ENCODE measurements around the gene ACKR3.

ACKR3 gene

GRCh38 chr2:236568068-236568921 is 1.3 kb upstream of the ACKR3 start:
- peak; percentile 82 for DNase-seq

DNA sequence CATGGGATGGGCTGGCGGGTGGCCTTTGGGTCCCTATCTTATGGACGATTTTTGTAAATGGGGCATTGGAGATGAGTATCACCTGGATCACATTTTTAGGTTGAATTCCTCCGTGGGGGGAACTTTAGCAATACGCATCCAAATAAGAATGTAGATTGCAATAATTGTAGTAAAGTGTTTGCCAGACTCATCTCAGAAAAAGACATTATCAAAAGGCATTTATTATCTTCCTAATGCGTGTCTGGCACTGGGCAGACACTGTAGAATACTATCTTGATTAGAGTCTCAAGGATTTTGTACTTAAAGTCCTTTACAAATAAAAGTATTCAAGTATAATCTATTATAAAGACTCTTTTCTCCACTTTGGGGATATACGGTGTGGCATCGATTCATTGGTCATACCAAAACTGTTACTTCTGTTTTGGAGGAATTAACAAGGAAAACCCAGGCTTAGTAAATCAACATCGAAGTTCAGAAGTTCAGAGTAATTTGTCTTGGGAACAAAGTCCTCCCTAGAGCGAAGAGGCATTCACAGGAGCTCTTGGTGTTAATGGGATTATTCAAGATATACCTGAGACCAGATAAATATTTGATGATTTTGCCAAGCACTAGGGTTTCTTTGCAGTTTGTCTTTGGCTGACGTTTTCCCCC is 578 bp upstream of the ACKR3 start:
- DNase-seq, result no peak

DNA sequence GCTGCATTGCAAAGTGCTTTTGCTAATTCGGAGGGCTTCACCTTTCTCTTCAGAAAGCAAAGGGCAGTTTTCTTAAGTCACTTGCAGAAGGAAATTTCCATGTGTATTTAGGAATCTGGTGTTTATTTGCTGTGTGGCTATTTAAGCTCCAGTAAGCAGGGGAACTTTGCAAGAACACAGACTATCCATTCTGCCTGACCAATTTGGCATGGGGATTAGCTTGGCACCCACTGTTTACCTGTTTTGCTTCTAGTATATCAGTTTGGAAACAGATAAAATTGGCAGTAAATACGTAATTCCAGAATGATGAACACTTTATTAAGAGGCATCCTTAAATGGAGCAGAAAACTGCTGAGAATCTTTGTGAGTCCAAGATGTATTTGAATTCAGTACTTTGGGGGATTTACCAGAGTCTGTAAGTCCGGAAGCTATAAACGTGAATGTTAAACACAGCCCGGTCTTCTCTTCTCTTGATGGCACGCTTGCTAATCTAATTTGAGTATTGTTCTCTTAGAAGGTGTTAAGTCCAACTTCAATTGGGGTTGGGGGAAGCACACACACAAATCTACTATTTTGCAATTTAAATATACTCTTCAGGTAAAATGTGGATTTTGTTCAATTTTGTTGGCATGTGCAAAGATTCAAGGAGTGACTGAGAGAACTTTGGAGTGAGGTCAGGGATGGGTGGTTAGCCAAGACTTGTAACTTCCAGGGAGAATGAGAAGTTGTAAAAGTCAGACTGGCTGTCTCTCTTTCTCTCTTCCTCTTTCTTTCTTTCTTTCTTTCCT is 650 bp downstream of the ACKR3 start:
- no peak for DNase-seq

- no peak for DNase-seq
These were observed 1.5 kb downstream of the ACKR3 start for GRCh38 chr2:236571145-236571544.

GRCh38 chr2:236572482-236572881 is 2.9 kb downstream of the ACKR3 start:
- DNase-seq, result no peak

- no peak for DNase-seq
These were observed 3.7 kb downstream of the ACKR3 start for GRCh38 chr2:236573066-236573929.

DNA sequence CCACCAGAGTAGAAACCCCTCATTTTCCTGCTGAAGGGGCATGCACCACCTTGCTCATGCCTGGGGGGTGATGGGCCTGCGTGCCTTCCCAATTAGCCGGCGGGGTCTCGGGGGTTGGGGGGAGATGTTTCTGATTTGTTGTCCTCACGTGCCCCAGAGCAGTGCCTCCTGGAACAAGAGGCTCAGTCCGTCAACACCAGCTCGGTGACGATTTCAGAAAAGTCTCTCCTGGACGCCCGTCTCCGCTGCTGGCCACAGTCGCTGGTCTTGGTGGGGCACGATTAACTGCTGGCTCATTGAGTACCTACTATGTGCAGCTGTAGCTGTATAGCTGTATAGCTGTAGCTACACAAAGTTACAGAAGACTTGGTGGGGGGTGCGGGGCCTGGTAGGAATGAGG is 4.4 kb downstream of the ACKR3 start:
- DNase-seq, result no peak

DNA sequence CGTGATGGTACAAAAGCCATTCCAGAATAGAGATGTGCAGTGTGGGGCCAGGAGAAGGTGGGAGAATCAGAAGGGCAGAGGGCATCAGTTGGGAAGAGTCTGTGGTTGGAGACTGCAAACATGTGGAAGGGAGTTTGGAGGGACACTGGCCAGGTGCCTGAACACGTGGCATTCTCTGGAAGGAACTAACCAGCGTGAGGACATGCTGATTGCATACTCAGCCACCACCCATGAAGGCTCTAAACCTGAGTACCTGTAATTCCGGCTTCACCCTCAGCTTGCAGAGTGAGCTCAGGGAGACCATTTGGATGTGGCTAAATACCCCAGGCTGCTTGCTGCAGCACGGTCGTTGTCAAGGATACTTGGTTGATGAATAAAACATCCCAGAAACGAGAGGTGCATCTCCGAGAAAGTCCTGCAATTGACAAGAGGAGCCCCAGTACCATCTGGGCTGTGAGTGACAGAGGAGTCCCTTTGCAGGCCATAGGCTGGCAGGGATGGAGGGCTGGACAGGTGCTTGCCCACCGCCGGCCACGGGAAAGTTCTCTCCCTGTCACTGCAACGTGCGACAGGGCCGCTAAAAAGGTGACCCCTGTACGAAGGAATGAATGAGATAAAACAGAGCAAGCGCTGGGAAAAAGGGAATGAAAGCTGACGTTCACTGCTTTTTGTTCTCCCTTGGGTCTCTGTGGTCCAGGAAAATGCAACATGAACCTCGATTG is 5.0 kb downstream of the ACKR3 start:
- no peak for DNase-seq

- no peak for DNase-seq
These were observed 5.9 kb downstream of the ACKR3 start for GRCh38 chr2:236575510-236575909.

DNA sequence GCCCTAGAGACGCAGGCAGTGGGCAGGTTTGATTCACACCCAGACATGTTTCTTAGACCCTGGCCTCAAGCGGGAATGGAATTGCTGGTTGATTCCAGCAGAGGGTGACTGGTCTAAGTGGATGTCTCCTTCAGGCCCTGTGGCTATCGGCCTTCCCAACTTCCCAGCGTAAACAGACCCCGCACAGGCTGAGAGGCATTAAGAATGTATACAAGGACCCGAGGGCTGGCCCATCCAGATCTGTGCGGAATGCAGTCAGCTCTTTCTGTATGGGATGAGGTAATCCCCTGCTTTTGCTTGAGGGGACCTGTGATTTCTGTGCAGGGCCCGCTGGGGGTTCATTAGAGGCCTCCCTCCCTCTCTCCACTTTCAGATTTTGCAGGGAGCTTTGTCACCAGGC is 6.5 kb downstream of the ACKR3 start:
- no peak for DNase-seq

DNA sequence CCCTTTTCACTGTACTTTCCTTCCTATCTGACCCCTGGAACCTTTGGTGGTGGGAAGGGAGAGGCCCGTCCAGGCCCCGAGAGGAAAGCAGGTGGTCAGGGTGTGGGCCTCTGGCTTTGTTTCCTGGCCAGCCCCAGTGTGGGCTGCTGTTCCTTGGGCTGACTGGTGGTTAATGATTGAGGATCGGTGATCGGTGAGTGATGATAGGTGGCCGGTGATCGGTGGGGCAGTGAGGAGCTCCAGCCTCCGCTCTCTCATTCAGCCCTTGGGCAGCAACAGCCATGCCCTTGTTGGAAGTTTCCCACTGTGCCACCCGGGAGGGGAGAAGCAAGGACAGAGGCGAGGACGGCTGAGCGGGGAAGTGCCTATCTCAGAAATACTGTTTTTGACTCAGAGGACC is 7.3 kb downstream of the ACKR3 start:
- DNase-seq, result no peak

GRCh38 chr2:236577481-236578410 is 8.1 kb downstream of the ACKR3 start:
- no peak for DNase-seq

DNA sequence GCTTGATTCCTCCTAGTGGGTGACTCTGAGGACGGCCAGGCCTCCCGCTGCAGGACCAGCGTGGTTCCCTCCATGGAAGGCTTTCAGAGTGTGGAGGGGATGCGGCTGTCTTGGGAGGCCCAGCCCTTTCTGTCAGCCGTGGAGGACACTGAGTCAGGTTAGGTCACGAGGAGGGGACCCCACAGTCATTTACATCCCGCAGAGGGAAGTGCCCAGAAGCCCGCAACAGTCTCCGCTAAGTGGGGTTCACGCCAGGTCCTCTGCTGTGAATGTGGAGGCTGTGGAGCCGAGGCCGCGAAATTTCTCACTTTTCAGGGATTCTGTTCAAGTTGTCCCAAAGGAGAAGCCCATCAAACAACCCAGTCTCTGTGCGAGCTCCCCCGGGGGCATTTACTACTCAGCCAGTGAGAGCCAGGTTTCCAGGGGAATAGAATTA is 8.8 kb downstream of the ACKR3 start:
- no peak for DNase-seq

DNA sequence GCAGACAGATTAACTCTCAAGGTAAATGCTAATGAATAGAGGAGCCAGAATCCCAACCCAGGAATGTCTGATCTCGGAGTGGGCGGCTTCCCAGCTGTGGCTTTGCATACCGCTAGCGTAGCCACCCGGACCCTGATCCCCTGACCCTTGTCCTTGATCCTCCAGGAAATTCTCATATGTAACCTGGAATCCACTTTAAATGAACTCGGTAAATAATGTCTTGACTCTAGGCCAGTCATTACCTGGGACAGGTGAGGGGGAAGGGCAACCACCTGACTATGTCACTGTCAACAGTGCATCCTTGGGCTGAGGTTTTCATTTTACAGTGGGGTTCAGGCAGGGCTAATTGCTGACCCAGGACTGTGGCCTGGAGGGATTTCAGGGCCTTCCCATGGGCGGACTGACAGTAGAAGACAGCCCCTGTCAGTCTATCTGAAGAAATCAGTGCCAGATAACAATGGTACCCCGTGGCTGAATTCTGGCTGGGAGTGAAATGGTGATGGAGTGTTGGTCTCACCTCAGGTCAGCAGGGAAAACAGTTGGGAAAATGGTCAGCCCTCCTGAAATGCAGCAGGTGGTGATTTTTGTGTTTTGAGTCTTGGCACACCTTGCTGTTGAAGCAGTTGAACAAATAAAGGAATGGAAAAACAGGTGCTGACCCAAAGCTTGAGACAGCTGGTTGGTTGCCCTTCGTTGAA is 9.6 kb downstream of the ACKR3 start:
- no peak for DNase-seq

- DNase-seq, result no peak
These were observed 10.2 kb downstream of the ACKR3 start for GRCh38 chr2:236579746-236580315.

DNA sequence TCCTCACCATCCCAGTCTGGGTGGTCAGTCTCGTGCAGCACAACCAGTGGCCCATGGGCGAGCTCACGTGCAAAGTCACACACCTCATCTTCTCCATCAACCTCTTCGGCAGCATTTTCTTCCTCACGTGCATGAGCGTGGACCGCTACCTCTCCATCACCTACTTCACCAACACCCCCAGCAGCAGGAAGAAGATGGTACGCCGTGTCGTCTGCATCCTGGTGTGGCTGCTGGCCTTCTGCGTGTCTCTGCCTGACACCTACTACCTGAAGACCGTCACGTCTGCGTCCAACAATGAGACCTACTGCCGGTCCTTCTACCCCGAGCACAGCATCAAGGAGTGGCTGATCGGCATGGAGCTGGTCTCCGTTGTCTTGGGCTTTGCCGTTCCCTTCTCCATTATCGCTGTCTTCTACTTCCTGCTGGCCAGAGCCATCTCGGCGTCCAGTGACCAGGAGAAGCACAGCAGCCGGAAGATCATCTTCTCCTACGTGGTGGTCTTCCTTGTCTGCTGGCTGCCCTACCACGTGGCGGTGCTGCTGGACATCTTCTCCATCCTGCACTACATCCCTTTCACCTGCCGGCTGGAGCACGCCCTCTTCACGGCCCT is 11.2 kb downstream of the ACKR3 start:
- no peak for DNase-seq

GRCh38 chr2:236581546-236581945 is 11.9 kb downstream of the ACKR3 start:
- no peak for DNase-seq

- no peak for DNase-seq
These were observed 13.3 kb downstream of the ACKR3 start for GRCh38 chr2:236582968-236583367.

All from right kidney (tissue), 1 donor.